OCI-LY3 (cell line): ENCODE data around the gene TAF11.

ENCODE experiments used
- H2AFZ ChIP-seq: fragments of 200-600, 300-600 bp; shearing (Covaris generic); 2 replicates; pipeline ENCODE4 v1.6.0; 2014; ENCODE audit warnings: antibody characterized with exemption, low read depth, low read length
- H3K27ac ChIP-seq: fragments of 200-600, 300-600 bp; sonication (generic); 2 replicates; pipeline ENCODE4 v1.5.1; 2014; ENCODE audit warnings: mild to moderate bottlenecking, low read length, moderate library complexity, mixed read lengths
- H3K27me3 ChIP-seq: fragments of 200-600, 300-600 bp; sonication (generic); 2 replicates; pipeline ENCODE4 v1.6.1; 2014; ENCODE audit warnings: low read depth, low read length, mixed read lengths
- H3K36me3 ChIP-seq: fragments of 200-600, 300-600 bp; sonication (generic); replicated peaks from 2 replicates; pipeline ENCODE3; 2014; ENCODE audit warnings: low read depth, low read length, mixed read lengths
- H3K4me1 ChIP-seq: fragments of 300-600, 200-600 bp; sonication (generic); 2 replicates; pipeline ENCODE4 v1.6.1; 2014; ENCODE audit warnings: low read length, mixed read lengths
- H3K4me2 ChIP-seq: fragments of 200-600, 300-600 bp; sonication (generic); 2 replicates; pipeline ENCODE4 v1.6.1; 2014; ENCODE audit warnings: low read length, mixed read lengths
- H3K4me3 ChIP-seq: fragments of 300-600, 200-600 bp; sonication (generic); 2 replicates; pipeline ENCODE4 v1.5.1; 2014; ENCODE audit warnings: antibody characterized with exemption, mild to moderate bottlenecking, low read length, moderate library complexity
- H3K79me2 ChIP-seq: fragments of 300-600, 200-600 bp; shearing (Covaris generic); 2 replicates; pipeline ENCODE4 v1.6.1; 2014; ENCODE audit warnings: mild to moderate bottlenecking, low read length, mixed read lengths
- H3K9ac ChIP-seq: fragments of 300-600, 200-600 bp; shearing (Covaris generic); 2 replicates; pipeline ENCODE4 v1.6.0; 2014; ENCODE audit warnings: mild to moderate bottlenecking, low read length, moderate library complexity
- H3K9me3 ChIP-seq: fragments of 200-600, 300-600 bp; shearing (Covaris generic); 2 replicates; pipeline ENCODE4 v1.6.1; 2014; ENCODE audit warnings: low read length, mixed read lengths; ENCODE audit not compliant: insufficient read depth
- H4K20me1 ChIP-seq: fragments of 200-600, 300-600 bp; sonication (generic); 2 replicates; pipeline ENCODE4 v1.6.1; 2016; ENCODE audit warnings: low read length, mixed read lengths; ENCODE audit not compliant: insufficient read depth
- EZH2phosphoT487 ChIP-seq: fragments of 200-600 bp; shearing (Covaris generic); IDR thresholded peaks from 2 replicates; pipeline ENCODE4 v1.6.1; 2018; ENCODE audit warnings: antibody characterized with exemption, mixed run types, low read depth
- TF ChIP-seq, protein P1 (sequence below): fragments of 200-600, 300-600 bp; sonication (generic); IDR thresholded peaks from 2 replicates; pipeline ENCODE4 v1.5.1; 2014; ENCODE audit warnings: antibody characterized with exemption, low read length, low read depth

The TAF11 gene

GRCh38 chr6:34911822-34912221, 24.0 kb upstream of the TAF11 start:
- Histone ChIP-seq H3K27me3 (no peaks in the 10 kb centered on the region), H3K36me3 (no peaks in the 10 kb centered on the region), H3K27ac (no peak overlapping the region), H3K4me1 (peaks cover 8% of the 10 kb centered on the region), H2AFZ (no peak overlapping the region), H3K4me3 (no peak overlapping the region), H3K9me3 (no peaks in the 10 kb centered on the region), H3K9ac (no peak overlapping the region), H3K4me2 (no peak overlapping the region), H3K79me2 (no peaks in the 10 kb centered on the region; the same call in 1 of the 2 replicates), H4K20me1 (no peaks in the 10 kb centered on the region)
- TF ChIP-seq, protein P1, sequence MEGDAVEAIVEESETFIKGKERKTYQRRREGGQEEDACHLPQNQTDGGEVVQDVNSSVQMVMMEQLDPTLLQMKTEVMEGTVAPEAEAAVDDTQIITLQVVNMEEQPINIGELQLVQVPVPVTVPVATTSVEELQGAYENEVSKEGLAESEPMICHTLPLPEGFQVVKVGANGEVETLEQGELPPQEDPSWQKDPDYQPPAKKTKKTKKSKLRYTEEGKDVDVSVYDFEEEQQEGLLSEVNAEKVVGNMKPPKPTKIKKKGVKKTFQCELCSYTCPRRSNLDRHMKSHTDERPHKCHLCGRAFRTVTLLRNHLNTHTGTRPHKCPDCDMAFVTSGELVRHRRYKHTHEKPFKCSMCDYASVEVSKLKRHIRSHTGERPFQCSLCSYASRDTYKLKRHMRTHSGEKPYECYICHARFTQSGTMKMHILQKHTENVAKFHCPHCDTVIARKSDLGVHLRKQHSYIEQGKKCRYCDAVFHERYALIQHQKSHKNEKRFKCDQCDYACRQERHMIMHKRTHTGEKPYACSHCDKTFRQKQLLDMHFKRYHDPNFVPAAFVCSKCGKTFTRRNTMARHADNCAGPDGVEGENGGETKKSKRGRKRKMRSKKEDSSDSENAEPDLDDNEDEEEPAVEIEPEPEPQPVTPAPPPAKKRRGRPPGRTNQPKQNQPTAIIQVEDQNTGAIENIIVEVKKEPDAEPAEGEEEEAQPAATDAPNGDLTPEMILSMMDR, result no peak
- TF ChIP-seq EZH2phosphoT487, result no peak

DNA sequence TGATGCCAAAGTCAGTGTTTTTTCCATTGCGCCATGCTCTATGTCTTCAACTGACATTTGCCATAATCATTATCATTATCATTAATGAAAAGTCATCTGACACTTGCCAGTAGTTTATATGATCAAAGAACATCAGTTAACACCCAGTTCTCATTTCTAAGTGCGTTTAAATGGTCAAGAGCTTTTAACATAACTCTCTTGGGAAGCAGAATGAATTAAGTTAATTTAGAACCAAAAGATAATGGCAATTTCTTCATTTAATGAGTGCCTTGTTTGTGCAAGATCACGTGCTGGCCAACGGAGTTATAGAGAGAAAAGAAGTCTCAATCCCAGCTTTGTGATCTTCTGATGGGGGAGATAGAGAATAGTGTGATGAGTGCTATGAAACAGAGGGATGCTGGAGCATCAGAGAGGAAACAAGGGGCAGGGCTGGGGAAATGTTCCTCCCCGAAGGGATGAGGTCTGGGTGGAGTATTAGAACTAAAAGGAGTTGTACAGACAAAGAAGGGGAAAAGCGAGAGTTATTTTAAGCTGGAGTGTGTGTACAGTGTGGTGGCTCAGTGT, 21.6 kb upstream of the TAF11 start:
- H3K4me1 ChIP-seq, result peaks cover 8% of the 10 kb centered on the region
- H3K27me3 ChIP-seq, result no peaks in the 10 kb centered on the region
- no peaks in the 10 kb centered on the region for H3K9me3 ChIP-seq
- no peak for TF ChIP-seq EZH2phosphoT487
- TF ChIP-seq, protein P1, result no peak
- H4K20me1 ChIP-seq, result no peaks in the 10 kb centered on the region
- no peaks in the 10 kb centered on the region for H3K36me3 ChIP-seq
- no peaks in the 10 kb centered on the region; the same call in 1 of the 2 replicates for H3K79me2 ChIP-seq
- H3K4me3 ChIP-seq, result no peak overlapping the region
- H2AFZ ChIP-seq, result no peak overlapping the region
- H3K4me2 ChIP-seq, result no peak overlapping the region
- H3K9ac ChIP-seq, result no peak overlapping the region
- no peak overlapping the region for H3K27ac ChIP-seq

GRCh38 chr6:34908194-34908593, 20.4 kb upstream of the TAF11 start:
- Histone ChIP-seq H3K9me3 (no peaks in the 10 kb centered on the region), H2AFZ (no peak overlapping the region), H3K79me2 (no peaks in the 10 kb centered on the region; the same call in 1 of the 2 replicates), H3K9ac (no peak overlapping the region), H3K4me3 (no peak overlapping the region), H3K27ac (no peak overlapping the region), H3K4me1 (peaks cover 8% of the 10 kb centered on the region), H3K4me2 (no peak overlapping the region), H3K27me3 (no peaks in the 10 kb centered on the region), H4K20me1 (no peaks in the 10 kb centered on the region), H3K36me3 (no peaks in the 10 kb centered on the region)
- TF ChIP-seq EZH2phosphoT487, result no peak
- TF ChIP-seq, protein P1, result no peak

DNA sequence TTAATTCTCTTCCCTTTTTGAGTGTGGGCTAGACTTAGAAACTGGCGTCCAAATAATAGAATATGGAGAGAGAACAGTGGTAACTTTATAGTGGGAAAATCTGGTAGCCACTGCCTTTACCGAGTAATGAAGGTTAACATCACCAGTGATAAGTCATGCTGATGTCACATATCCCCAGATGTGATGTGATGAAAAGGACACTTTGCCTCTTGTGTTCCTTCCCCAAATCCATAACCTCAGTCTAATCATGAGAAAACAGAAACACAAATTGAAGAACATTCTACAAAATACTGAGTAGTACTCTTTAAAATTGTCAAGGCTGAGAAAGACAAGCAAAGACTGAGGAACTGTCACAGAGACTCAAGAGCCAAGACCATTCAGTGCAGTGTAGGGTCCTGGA, 19.0 kb upstream of the TAF11 start:
- H3K27me3 ChIP-seq, result no peaks in the 10 kb centered on the region
- no peaks in the 10 kb centered on the region for H3K4me1 ChIP-seq
- H3K27ac ChIP-seq, result no peak overlapping the region
- no peak for TF ChIP-seq EZH2phosphoT487
- TF ChIP-seq, protein P1, result no peak
- no peak overlapping the region for H3K9ac ChIP-seq
- no peaks in the 10 kb centered on the region for H3K9me3 ChIP-seq
- no peak overlapping the region for H3K4me2 ChIP-seq
- H4K20me1 ChIP-seq, result no peaks in the 10 kb centered on the region
- H3K79me2 ChIP-seq, result no peaks in the 10 kb centered on the region
- H3K36me3 ChIP-seq, result no peaks in the 10 kb centered on the region
- H3K4me3 ChIP-seq, result no peak overlapping the region
- H2AFZ ChIP-seq, result no peak overlapping the region
